NCI-H524 treated with DMSO at 0.1 percent for 48 hours (cell line): Measurements from ENCODE around the gene NOL12.
A peak's percentile ranks its signal among the peaks of the same experiment; 100 is the strongest.
"Not testable (repeated sequence)": the region's sequence is repeated elsewhere in the genome, so short reads cannot be mapped to it uniquely, and the experiment has no call there.

ENCODE experiments used
- DNase-seq: peaks from one replicate; lab custom pipeline; 2025; lab: John Stamatoyannopoulos, UW

Gene NOL12

DNA sequence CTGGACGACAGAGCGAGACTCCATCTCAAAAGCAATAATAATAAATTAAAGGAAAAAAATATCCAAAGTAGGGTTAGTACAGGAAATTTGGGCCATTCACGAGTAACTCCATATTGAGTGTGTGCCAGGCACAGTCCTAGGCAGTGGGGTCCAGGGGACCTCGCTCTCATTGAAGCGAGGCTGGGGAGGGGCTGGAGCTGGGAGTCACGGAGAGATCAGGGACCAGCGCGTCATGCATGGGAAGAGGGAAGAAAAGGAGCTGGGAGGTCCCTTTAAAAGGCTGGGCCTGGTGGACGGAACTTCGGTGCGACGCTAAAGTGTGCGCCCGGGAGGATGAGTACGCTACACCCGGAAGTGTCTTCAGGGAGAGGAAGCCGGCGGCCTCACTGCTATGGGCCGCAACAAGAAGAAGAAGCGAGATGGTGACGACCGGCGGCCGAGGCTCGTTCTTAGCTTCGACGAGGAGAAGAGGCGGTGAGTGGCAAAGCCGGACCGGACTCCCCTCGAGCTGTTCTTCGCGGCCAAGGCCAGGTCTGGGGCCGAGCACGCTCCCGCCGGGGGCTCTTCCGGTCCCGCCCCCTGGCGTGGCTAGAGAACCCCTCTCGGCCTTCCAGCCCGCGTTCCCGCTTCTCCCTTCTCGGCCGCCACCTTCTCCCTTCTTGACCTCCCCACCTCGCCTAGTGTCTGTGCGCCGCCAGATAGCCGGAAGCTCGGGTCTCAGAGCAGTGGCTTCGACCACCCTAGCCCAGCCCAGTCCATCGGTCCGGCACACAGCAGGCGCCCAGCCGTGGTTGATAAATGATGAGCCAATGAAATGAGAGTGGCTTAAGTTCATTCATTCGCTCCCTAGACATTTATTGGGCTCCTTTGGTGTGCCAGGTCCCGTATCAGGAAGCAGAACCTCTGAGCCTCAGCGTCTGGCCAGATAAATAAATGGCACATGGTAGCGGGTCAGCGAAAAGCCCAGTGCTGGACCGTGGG is at the start of gene NOL12:
NOL12 (plus strand) TSS at position 342 of the 981 bp plus-strand sequence; CDS start at position 392, 50 bp downstream.
- peak; percentile 56 for DNase-seq

DNA sequence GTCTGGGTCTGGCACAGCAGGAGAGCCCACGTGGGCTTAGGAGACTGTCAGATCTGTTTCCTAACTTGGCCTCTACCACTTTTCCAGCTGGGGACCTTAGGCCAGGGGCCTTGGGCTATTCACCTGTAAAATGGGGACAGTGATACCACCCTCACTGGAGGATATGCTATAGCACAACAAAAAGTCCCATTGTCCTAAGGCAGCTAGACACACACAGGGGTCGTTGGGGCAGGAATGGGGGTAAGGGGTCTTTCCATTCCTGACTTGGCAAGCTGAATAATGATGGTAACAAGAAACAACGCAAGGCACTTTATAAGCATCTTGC is 49.2 kb upstream of the NOL12 start:
- DNase-seq, result no peak

DNA sequence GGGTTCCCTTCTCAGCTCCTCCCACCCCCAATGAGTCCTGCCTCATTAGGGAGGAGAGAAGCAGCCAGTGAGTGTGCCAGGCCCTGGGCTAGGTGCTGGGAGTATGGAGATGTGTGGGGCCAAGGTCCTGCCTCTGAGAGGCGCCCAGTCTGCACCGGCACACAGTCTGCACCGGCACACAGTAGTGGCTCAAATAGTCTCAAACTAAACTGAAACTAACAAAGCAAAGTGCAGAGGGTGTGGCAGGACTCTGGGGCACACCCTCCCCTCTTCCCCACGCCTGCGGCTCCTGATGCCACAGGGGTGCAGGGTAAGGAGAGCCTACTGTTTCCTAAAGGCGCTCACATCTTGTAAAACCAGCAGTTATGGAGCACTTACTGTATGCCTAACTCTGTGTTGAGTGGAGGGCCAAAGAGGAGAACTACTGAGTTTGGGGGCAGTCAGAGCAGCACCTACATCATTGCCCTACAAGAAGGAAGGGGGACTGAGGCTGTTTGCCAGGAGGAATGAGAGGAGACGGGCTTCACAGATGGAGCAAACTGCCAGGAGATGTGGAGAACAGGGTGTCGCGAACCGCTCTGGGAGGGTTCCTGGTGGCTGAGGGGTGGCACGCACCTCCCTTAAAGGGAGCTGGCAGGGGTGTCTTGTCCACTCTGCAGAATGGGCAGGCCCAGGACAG is 47.6 kb upstream of the NOL12 start:
- no peak for DNase-seq

DNA sequence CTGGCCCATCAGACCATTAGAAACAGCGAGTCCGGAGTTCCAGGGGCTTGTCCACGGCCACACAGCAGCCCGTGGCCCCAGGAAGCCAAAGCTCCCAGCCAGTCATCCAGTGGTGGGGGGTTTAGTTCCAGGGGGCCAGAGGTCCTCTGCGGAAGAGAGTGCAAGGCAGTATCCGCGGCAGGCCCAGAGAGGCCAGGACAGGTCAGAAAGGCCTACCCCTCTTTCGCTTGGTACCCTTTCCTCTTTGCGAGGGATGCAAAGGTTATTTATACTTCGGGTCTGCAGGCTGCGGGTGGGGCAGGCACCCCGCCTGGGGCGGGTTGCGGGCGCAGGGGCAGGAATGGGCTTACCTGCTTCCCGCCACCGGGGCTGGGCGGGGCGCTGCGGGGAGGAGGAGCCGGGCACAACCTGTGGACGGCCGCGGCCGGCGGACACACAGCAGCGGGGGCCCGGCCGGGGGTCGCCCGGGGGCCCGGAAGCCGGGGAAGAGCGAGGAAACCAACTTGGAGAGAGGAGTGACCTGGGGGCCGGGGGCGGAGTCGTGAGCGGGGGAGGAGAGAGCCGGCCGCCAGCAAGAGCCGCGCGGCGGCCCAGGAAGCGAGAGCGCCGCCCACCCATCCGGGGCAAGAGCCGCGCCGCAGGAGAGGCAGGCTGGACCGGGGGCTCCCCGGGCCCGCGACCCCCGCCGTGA is 46.9 kb upstream of the NOL12 start, which contains the start of gene SH3BP1:
SH3BP1 (plus strand) TSS at position 600 of the 691 bp plus-strand sequence. CDS start 119 bp downstream, outside the sequence.
- DNase-seq, result no peak

- no peak for DNase-seq
Observed at GRCh38 chr22:37639771-37640590, 46.2 kb upstream of the NOL12 start.

DNA sequence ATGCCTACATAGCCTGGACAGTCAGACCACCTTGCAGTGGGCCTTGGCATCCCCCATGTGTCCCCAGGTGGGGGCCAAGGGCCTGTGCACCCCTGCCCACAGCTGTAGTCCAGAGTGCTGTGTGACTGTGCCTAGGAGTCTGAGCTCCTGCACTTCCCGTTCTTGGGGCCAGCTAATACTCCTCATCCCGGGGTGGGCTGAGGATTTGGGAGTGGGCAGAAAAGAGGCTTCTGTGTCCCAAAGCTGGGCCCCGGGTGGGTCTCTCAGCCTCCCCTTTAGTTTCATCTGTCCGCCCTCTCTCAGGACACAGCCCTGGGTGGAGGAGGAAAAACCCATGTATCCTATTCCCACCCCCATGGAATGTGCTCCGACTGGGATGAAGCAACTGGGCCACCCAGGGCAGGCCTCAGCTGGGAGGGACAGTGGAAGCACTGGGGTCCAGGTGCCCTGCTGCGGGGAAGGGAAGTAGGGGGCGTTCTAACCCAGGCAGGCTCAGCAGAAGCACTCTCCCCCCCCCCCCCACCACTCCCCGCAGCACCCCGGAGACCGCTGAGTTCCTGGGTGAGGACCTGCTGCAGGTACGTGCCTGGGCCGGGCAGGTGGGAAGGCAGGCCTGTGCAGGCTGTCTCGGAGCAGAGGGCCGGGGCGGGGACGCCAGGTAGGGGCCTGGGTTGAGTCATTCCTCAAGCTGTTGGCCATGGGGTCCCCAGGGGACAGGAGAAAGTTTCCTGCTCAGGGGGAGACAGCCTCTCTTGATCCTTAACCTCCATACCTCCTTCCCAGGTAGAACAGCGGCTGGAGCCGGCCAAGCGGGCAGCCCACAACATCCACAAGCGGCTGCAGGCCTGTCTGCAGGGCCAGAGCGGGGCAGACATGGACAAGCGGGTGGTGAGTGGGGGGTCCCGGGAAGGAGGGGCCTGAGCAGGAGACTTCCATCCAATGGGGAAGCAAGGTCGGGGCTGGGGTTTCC is 45.3 kb upstream of the NOL12 start:
- DNase-seq, result no peak

DNA sequence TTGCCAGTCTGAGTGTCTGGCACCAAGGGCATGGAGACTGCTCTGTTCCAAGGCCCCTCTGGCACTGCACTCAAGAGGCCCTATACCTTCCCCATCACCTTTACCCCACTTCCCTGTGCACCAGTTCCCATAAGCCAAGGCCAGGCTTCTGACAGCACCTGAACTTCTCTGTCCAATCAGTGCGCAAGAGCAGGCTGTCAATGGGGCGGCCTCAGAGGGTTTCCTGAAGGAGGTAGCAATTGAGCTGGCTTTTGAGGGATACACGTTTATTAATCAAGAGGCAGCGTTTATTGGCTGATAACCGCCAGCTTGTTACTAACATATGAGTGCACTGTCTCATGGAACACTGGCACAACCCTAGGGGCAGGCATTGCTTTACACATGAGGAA is 44.6 kb upstream of the NOL12 start:
- no peak for DNase-seq

DNA sequence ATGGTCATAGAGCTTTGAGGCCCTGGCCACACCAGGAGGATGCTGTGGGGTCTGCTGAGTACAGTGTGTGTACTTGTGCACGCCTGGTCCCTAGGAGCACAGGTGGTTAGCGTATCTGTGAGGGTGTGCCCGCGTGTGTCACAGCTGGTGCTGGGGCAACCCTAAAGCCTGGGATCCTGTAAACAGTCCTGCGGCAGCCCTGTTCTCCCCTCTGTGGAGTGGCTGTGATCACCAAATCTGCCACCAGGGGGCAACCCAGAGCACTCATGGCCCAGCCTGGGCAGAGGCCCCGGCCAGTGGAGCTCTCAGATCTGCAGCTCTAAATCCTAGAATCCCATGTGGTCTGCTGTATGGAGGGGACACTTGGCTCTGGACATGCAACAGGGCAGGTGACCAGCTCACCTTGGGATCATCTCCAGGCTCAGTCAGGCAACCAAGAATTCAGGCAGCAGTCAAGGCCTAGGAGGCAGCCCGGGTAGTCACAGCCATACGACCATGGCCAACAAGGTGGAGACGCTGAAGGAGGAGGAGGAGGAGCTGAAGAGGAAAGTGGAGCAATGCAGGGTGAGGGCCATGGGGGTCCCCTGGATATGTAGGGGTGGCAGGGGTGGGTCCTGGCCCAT is 42.8 kb upstream of the NOL12 start:
- DNase-seq, result no peak

- no peak for DNase-seq
Observed at GRCh38 chr22:37647317-37647716, 38.8 kb upstream of the NOL12 start.

DNA sequence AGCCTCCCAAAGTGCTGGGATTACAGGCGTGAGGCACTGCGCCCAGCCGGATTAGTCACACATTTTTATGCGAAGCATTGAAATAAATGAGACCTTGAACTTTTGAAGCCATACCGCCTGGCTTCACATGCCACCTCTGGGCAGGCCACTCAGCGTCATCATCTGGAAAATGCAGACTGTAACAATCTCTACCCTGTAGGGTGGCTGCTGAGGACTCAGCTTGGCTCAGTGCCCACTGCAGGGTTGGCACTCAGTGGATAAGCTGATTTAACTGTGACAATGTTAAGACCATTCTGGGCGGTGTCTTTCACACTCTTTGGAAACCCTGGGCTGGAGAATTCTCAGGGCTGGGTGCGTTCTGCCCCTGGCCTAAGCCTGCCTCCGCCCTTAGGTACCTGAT is 38.2 kb upstream of the NOL12 start:
- no peak for DNase-seq

DNA sequence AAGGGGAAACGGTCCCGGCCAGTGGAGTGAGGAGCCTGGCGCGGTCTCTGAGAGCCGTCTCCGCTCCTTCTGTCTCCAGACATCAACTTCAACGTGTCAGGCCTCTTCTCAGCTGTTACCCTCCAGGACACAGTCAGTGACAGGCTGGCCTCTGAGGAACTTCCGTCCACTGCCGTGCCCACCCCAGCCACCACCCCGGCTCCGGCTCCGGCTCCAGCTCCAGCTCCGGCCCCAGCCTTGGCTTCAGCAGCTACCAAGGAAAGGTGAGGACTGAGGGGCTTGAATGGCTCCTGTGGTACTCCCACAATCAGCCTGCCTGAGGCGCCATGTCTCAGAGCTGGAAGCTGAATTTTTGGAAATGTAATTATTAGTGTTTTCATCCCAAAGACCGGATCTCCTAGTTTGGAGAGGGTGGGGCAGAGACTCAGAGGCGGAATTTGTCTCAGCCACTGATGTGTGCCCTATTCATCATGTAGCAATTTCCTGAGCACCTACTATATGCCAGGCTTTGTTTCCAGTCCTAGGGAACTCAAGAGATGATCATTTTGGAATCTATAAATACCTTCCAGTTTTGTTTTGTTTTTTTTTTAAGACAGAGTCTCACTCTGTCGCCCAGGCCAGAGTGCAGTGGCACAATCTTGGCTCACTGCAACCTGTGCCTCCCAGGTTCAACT is 35.5 kb upstream of the NOL12 start:
- DNase-seq, result no peak

- DNase-seq, result no peak
Observed at GRCh38 chr22:37654563-37655251, 31.4 kb upstream of the NOL12 start.

GRCh38 chr22:37655252-37655563 is 30.9 kb upstream of the NOL12 start:
- no peak for DNase-seq

GRCh38 chr22:37656583-37656982 is 29.6 kb upstream of the NOL12 start:
- not testable (repeated sequence) for DNase-seq

DNA sequence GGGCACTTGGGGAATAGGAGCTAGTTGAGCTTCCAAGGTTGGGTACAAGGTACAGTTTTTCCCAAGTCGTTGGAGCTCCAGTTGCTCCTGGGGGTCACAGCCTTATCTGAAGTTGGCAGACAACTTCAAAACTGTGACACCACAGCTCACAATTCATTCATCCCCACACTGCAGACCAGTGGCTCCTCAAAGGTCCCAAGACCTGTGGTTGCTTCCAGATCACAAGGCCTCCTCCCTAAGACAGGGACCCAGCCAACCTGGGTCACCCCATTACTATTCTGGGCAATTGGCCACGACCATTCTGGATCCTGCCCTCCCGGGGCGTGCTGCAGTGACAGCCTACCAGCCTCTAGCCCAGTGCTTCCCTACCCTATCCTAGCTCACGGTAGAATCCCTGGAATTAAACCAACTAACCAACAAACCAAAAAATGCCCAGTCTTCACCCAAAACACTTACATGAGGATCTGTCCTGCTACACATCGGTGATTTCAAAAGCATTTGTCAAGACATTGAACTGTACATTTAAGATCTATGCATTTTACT is 28.5 kb upstream of the NOL12 start:
- no peak for DNase-seq

DNA sequence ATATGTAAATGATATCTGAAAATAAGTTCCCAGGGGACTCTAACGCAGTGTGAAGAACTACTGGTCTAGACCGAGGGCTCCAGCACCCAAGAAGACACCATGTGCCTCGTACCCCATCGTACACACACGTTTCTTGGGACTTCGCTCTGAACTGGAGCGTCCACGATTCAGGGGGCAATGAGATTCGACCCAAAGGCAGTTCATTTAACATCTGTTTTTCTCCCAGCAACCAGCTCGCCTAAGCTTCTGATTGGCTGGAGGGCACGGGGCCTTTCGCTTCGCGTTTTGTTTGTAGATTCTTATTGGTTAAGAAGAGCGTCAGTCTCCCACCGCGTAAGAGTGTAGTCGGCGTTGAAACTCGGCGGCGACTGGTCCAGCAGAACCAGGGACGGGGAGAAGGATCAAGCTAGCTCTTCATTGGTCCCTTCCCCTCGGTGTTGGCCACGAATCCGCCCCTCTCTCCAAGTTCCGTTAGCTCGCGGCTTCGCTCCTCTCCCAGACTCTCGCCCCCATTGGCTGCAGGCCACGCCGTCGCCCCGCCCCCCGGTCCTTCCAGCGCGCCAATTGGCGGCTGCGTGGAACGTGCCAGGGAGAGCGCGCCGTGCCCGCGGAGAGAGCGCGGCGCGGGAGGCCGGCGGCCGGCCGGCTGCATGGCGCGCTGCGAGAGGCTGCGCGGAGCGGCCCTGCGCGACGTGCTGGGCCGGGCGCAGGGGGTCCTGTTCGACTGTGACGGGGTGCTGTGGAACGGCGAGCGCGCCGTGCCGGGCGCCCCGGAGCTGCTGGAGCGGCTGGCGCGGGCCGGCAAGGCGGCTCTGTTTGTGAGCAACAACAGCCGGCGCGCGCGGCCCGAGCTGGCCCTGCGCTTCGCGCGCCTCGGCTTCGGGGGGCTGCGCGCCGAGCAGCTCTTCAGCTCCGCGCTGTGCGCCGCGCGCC is 27.7 kb upstream of the NOL12 start, which contains the start of gene PDXP:
PDXP (plus strand) TSS at position 591 of the 933 bp plus-strand sequence; CDS start at position 651, 60 bp downstream.
- DNase-seq, result peak; percentile 99
